ENCODE data around the gene SEC16A. TPM values are rescaled to one million over a fixed set of nuclear protein-coding genes. Genes with fewer than 3 reads are reported as not detected.

The SEC16A gene
- total RNA-seq, 1 experiment from 2014 or later: 22.7 TPM

DNA sequence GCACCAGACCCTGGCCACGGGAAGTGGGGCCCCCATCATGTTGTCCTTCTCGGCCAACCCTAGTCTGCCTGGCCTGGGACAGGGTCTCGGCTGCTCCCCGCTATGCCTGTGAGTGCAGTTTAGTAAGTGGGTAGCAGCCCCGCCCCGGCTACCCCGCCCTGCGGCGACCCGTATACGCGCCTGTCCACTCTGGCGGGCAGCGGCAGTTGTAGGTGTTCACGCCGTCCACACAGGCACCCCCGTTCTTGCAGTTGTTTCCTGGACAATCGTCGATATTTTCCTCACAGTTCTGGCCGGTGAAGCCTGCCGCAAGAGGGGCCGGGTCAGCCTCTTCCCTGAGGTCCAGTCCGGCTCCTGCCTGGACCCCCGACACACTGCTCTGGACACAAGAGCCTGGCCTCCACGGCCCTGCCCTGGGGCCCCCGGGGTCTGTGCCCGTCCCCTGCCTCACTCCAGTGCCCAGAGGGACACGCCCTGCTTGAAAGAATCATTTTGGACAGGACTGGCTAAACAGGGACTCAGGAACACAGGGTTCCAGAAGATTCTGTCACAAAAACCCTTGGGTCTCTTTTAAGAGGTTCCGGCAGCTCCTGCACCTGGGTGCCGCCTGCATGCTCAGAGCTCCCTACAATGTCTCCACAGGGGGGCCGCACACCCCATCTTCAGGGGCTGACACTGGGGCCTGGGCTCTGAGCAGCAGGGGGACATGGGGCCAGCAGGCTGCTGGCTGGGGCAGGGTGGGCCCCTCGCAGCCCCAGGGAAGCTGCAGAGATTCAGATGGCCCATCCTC, 36.6 kb upstream of the SEC16A start:
- DNase-seq (ENCODE audit: low read depth): no peak

DNA sequence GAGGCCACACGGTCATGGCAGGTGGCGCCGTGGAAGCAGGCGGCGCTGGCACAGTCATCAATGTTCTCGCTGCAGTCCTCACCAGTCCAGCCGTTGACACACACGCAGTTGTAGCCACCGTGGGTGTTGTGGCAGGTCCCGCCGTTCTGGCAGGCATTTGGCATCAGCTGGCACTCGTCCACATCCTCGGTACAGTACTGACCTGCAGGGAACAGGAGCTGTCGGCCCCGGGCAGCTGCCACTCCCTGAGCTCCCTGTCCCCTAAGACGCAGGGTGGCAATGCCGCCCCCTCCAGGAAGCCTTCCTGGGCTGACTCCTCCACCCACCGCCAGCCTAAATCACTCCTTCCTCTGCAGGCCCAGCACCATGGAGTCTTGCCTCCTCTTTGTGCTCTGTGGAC, 35.8 kb upstream of the SEC16A start:
- no peak for DNase-seq (ENCODE audit: low read depth)

DNA sequence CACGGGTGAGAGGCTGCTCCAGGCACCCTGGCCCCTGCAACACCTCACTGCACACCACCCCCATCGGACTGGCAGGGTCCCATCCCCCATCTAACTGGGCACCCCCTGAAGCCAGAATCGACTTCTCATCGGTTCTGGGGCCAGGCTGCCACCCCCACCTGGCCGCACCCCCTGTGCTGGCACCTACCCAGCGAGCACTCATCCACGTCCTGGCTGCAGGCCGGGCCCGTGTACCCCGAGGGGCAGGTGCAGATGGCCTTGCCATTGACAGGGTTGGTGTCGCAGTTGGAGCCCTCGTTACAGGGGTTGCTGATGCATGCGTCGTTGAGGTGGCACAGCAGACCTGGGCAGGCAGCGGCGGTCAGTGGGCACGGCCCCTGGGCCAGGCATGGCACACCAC, 35.1 kb upstream of the SEC16A start:
- DNase-seq (ENCODE audit: low read depth): no peak

DNA sequence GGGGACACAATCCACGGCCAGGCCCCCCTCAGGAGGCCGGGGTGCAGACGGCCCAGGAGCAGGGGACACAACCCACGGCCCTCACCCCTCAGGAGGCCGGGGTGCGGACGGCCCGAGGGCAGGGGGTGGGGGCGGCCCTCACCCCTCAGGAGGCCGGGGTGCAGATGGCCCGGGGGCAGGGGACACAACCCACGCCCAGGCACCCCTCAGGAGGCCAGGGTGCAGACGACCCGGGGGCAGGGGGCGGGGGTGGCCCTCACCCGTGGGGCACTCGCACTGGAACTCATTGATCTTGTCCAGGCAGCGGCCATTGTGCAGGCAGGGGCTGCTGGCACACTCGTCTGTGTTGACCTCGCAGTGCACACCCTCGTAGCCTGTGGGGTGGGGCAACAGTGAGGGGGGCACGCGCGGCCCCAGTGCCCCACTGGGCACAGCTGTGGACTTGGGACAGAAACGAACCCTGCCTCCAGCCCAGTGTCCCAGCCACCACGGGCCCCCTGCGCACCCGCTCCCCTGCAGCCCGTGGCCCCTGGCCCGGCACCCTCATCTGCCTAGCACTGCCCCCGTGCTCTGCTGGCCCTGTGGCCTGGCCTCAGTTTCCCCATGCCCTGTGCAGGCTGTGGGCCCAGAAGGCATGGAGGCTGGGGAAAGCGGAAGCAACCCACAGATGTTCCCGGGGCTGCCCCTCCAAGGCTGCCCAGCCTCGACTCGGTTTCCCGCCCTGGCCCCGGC, 34.3 kb upstream of the SEC16A start:
- no peak for DNase-seq (ENCODE audit: low read depth)

DNA sequence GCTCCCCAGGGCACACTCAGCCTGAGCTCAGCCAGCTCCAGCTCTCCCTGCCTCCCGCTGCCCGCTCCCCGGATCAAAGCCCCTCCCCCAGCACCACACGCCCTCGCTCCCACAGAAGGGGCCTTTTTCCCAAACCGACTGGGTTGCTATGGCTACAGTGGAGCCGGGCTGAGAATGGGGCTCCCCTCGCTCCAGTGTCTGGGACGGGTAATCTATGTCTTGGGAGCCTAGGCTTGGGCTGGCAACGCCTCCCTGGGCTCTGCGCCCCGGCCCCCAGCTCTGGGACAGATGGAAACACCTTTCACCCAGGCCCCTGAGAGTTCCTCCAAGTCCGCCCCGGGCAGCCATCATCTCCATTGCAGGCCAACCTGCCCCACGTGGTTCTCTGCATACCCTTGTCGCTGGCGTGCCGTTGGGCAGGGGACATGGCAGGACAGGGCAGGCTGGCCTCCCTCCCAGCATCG, 33.4 kb upstream of the SEC16A start:
- no peak for DNase-seq (ENCODE audit: low read depth)

DNA sequence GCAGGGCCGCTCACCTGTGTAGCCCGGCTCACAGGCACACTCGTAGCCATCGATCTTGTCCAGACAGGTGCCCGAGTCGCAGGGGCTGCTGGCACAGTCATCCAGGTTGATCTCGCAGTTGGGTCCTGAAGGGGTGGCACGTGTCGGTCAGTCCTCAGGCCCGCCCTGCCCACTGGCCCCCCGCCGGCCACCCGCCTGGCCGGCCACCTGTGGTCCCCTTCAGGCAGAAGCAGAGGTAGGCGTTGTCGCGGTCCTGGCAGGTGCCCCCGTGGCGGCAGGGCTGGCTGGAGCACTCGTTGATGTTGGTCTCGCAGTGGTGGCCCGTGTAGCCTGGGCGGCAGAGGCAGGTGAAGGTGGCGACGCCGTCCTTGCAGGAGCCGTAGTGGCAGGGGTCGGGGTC, 32.4 kb upstream of the SEC16A start:
- no peak for DNase-seq (ENCODE audit: low read depth)

DNA sequence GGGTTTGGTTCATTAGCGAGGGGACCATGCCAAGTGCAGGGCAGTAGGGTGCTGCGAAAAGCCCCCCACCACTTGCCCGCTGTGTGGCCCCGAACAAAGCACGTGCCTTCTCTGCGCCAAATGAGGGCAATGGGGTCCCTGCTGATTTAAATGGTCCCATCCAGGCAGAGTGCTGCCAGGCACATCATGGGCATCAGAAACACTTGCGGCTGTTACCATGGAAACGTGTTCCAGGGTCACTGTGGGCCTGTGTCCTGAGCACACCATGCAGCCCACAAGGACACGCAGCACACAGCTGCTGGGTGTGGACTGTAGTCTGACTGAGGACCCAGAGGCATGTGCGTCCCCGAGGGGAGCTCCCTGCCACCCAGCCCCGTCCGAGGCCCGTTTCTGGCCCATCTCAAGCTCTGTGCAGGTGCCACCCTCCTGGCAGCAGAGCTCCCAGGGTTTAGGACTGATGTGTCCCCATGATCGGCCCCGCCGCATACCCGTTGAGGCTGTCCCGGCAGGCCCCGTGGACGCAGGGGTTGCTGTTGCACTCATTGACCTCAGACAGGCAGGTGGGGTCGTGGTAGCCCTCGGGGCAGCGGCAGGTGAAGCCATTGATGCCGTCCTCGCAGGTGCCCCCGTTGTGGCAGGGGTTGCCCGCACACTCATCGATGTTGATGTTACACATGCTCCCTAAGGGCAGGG, 31.3 kb upstream of the SEC16A start:
- DNase-seq (ENCODE audit: low read depth): no peak

DNA sequence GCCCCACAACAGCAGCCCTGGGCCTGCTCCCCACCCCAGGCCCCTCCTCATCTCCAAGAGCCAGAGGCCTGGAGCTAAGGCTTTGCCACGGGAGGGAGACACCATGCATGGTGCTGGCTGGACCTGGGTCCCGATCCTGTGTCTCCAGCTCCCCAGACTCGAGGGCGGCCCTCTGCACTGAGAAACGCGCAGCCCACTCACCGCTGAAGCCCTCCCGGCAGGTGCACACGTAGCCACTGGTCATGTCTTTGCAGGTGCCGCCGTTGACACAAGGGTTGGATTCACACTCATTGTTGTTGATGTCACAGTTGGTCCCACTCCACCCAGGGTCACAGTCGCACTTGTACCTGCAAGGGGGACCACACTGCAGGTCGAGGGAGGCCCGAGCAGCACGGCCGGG, 30.4 kb upstream of the SEC16A start:
- DNase-seq (ENCODE audit: low read depth): no peak

DNA sequence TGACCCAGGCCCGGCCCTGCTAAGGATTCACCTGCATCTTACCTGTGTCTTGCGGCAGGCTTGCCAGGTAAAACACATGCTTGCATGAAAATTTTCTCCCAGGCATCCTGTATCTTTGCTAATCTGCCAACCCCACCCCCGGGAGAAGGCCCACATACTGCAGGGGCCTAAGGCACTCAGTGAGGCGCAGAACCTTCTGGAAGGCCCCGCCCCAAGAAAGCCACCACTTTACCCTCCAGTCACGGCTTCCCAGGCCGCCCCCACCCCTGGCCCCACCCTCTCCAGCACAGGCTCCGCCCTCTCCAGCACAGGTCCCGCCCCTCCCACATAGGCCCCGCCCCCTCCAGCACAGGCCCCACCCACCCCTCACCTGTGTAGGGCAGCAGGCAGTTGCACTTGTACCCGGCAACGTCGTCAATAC, 29.8 kb upstream of the SEC16A start:
- no peak for DNase-seq (ENCODE audit: low read depth)

DNA sequence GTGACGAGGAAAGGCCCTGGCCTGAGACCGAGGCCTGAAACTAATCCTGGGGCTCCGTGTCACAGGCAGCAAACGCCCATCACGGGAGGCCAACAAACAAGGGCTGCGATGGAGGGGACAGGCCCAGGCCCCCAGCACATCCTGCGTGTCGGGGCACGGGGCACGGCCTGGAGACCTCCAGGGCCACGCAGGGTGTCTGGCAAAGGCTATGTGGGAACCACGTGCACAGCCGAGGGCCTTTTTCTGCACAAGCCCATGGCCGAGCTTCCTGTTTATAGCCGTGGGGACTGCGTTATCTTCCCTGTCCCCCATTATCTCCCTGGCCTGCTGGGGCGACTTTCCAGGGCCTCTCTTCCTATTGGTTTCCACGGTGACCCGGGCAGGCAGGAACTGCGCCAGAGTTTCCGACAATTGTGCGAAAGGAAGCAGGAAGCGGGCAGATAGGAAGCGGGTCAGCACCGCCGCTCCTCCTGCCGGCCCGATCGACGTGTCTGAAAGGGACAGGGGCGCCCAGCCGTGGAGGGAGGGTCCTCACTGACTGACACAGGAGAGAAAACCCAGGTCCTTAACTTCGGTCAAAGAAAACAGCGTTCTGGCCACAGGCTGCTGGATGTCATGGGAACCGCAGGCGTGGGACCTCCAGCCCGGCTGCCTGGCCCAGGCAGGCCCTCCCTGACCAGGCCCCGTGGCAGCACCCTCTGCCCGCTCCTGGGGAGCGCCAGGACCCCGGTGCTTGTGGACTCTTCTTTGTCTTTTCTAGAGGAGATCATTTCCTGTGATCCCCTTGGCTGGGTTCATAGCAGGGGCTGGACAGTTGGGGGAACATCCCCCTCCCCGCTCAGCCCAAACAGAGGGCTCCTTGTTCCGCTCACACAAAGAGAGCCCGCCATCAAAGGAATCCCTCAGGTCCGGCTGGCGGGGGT, 29.1 kb upstream of the SEC16A start:
- no peak for DNase-seq (ENCODE audit: low read depth)

DNA sequence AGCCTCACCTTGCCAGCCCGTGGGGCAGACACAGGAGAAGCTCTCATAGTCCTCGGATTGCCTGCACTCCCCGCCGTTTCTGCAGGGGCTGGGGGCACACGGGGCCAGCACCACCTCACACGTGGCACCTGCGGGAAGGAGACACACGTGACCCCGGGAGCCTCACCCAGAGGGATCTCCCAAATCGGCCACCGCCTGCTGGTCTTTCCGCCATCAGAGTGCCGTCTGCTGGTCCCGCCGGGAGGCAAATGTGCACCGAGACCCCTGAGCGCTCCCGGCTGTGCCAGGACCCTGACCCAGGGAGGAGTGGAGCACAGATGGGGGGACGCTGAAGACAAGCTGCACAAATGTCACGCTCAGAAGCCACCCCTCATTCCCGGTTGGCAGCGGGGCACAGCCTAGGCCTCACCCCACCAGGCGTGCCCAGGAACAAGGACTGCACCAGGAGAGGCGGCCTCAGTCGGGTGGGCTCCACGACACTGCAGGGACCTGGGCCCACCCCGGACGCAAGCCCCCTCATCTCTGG, 28.4 kb upstream of the SEC16A start:
- no peak for DNase-seq (ENCODE audit: low read depth)

DNA sequence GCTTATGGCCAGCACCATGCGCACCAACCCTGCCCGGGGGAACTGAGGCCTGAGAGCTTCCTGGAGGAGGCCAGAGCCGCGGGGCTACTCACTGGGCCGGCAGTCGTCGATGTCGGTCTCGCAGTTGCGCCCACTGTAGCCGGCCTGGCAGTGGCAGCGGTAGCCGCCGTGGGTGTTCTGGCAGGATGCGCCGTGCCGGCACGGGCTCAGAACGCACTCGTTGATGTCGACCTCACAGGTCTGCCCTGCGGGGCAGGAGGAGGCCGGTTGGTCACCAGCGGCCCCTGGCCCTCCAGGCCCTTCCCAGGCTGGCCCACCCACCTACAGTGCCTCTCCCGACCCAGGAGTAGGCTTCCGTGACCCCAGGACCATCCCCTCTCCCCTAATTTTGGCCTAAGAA, 27.7 kb upstream of the SEC16A start:
- no peak for DNase-seq (ENCODE audit: low read depth)

DNA sequence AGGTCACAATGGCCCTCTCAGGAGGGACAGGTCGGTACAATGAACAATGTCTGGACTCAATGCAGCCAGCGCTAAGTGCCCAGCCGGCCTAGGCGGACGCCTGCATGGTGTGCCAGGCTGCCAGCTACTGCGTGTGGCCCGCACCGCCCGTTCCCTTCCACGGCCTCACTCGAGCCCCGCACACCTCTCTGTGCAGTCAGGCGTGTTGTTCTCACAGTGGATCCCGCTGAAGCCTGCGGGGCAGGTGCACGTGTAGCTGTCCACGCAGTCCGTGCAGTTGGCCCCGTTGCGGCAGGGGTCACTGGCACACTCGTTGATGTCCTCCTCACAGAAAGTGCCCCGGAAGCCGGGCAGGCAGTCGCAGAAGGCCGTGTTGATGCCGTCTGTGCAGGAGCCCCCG, 26.7 kb upstream of the SEC16A start:
- DNase-seq (ENCODE audit: low read depth): no peak

DNA sequence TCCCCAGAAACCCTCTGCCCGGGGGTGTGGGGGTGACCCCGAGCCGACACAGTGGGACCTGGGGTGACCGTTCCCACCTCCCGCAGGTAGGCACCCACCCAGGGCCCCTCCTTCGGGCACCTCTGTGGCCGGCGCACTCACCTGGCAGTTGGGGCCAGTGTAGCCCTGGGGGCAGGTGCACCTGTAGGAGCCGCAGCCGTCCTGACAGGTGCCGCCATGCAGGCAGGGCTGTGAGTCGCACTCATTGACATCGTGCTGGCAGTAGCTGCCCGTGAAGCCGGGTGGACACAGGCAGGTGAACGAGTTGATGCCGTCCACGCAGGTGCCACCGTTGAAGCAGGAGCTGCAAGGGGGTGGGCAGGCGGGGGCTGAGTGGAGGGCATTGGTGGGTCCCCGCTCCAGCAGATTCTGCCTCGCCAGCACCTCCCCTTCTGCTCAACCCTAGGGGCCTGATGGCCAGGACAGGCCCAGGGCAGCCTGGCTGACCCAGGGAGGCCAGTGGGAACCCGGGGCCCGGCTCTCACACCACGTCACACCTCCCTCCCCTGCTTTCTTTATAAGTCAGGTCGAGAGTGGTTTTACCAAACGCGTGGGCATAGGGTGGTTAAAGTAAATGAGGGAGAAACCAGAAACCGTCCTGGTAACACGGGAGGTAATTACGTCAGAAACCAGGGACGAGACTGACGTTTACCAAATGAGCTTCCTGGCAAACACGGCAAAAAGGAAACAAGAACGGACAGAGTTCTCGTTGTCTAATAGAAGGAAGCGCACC, 26.1 kb upstream of the SEC16A start:
- no peak for DNase-seq (ENCODE audit: low read depth)

DNA sequence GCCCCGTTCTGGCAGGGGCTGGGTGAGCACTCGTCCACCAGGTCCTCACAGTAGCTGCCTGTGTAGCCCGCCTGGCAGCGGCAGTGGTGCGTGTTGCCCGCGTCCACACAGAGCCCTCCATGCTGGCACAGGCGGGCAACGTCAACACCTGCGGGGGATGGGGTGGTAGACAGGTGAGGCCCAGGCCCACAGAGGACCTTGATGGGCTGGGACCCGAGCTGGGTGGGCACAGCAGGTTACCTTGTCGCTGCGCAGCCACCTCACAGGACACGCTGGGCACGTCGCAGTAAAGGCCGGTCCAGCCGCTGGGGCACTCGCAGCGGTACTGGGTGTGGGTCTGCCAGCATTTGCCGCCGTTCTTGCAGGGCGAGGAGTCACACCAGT, 25.1 kb upstream of the SEC16A start:
- DNase-seq (ENCODE audit: low read depth): no peak

DNA sequence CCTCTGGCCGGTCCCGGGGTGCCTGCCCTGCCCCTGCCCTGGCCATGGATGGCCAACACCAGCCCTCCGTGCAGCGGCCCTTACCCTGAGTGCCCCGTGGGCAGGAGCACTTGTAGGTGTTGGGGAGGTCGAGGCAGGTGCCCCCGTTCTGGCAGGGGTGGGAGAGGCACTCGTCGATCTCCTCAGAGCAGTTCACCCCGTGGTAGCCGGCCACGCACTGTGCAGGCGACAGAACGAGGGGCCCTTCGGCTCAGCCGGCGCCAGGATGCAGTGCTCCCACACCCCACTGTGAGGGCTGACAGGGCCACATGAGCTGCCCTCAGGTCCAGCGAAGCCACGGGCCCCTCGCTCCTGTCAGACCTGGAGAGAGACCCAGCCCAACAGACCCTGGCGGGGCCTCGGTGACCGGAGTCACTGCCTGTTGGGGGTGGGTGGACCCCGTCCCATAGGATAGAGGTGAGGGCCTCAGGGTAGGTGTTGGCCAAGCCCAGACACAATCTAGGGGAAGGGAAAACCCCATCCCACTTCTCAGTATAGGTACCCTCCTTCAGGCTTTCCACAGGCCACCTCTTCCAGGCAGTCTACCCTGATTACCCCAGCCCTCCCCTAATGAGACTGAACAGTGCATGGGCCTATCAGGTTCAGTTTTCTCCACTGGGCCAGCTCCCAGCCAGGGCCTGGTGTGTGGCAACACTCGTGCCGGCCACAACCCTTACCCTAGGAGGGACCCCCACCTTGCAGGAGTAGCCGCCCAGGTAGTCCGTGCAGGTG, 24.6 kb upstream of the SEC16A start:
- no peak for DNase-seq (ENCODE audit: low read depth)

DNA sequence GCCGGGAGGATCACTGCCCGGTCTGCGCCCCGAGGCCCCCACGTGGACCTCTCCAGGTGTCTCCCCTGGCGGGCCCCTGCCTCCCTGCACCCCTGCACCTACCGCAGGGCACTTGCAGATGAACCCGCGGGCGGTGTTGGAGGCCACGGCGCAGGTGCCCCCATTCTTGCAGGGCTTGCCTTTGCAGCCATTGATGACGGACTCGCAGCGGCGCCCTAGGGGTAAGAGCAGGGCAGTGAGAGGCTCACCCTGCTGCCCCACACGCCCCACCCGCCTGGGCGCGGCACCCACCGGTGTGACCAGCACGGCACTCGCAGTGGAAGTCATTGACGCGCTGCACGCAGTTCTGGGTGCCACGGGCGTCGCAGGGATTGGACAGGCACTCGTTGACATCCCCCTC, 23.6 kb upstream of the SEC16A start:
- DNase-seq (ENCODE audit: low read depth): no peak

DNA sequence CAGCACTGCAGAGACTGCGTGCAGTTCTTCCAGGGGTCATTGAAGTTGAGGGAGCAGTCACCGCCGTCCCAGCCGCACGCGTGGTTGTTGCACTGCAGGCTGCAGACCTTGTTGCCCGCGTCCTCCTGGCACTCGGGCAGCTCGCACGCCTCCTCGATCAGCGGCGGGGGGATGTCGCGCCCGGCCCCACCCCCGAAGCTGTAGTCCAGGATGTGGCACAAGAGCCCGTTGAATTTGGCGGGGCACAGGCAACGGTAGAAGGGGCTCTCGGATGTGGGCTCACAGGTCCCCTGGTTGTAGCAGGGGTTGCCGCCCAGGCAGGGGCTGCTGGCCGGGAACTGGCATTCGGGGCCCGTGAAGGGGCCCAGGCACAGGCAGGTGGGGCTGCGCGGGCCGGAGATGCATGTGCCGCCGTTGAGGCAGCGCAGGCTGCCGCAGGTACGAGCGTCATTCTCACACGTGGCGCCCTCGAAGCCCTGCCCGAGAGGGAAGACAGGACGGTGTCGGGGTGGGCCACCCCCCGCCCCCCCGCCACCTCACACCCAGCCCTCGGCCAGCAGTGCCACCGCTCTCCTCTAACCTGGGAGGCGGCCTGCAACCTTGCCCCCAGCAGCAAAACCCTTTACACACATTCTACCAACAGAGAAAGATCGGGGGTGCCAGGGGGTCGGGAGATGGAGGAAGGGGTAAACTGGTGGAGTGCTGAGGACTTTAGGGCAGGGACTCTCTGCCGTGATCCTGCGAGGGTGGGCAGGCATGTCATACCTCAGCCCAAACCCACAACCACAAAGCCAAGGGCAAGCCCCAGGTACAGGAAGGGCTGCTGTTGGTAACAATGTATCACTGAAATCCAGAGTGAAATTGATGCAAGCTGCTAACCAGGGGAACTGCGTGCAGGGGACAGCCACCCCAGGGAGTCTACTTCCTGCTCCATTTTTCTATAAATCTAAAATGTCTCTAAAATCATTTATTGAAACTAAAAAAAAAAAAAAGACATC, 22.9 kb upstream of the SEC16A start:
- DNase-seq (ENCODE audit: low read depth): no peak
